Liver (tissue), 9 donors: ENCODE measurements around the gene SLC2A4. TPM values are rescaled to one million over a fixed set of nuclear protein-coding genes. Genes with fewer than 3 reads are reported as not detected.

ENCODE experiments used
- DNase-seq: peaks from one replicate; pipeline ENCODE4 v3.0.0-alpha.2; 2017; ENCODE audit warnings: low spot score
- H3K27ac ChIP-seq, 2 donors: one replicate each; pipeline ENCODE4 v1.7.0; 2013; ENCODE audit warnings: inconsistent platforms in 2 of 2, low read length in 2 of 2, control low read depth in 1 of 2, low read depth in 1 of 2, mild to moderate bottlenecking in 1 of 2
- H3K27me3 ChIP-seq, 4 donors: one replicate each; pipeline versions ENCODE4 v1.6.1 to v1.7.0; 2013; ENCODE audit warnings: low read length in 3 of 4, inconsistent platforms in 1 of 4, mild to moderate bottlenecking in 1 of 4, moderate library complexity in 1 of 4; ENCODE audit not compliant: control insufficient read depth in 4 of 4, insufficient read depth in 4 of 4
- H3K36me3 ChIP-seq, 4 donors: one replicate each; pipeline versions ENCODE4 v1.6.1 to v1.7.0; 2013; ENCODE audit warnings: low read length in 3 of 4, mild to moderate bottlenecking in 3 of 4, low read depth in 1 of 4, moderate library complexity in 1 of 4; ENCODE audit not compliant: control insufficient read depth in 4 of 4, insufficient read depth in 3 of 4
- H3K4me1 ChIP-seq, 4 donors: one replicate each; pipeline versions ENCODE4 v1.6.1 to v1.7.0; 2013; ENCODE audit warnings: low read length in 3 of 4, mild to moderate bottlenecking in 3 of 4, moderate library complexity in 1 of 4; ENCODE audit not compliant: control insufficient read depth in 4 of 4, insufficient read depth in 4 of 4
- H3K4me3 ChIP-seq, 3 donors: one replicate each; pipeline versions ENCODE4 v1.6.1 to v1.7.0; 2013; ENCODE audit warnings: low read length in 3 of 3, control low read depth in 1 of 3, low read depth in 1 of 3, mild to moderate bottlenecking in 1 of 3
- H3K9ac ChIP-seq, 2 donors: one replicate each; pipeline ENCODE4 v1.7.0; 2013; ENCODE audit warnings: low read length in 2 of 2, mild to moderate bottlenecking in 2 of 2, moderate library complexity in 2 of 2, control low read depth in 1 of 2, low read depth in 1 of 2
- H3K9me3 ChIP-seq, 4 donors: one replicate each; pipeline versions ENCODE4 v1.6.1 to v1.7.0; 2013; ENCODE audit warnings: low read length in 3 of 4; ENCODE audit not compliant: control insufficient read depth in 4 of 4
- EGR1 ChIP-seq, 2 donors: IDR thresholded peaks; 2 replicates each; pipeline ENCODE4 v1.6.1; 2016 to 2018; ENCODE audit warnings: antibody characterized with exemption in 2 of 2, low read depth in 2 of 2
- FOXA1 ChIP-seq: IDR thresholded peaks from 2 replicates; pipeline ENCODE4 v1.6.1; 2016; ENCODE audit warnings: antibody characterized with exemption
- FOXA2 ChIP-seq: IDR thresholded peaks from 2 replicates; pipeline ENCODE4 v1.6.1; 2016; ENCODE audit warnings: antibody characterized with exemption
- GABPA ChIP-seq, 2 donors: IDR thresholded peaks in 1 of 2; conservative IDR thresholded peaks in 1 of 2; 2 replicates each; pipeline ENCODE4 v1.6.1; 2016; ENCODE audit warnings: antibody characterized with exemption in 2 of 2, mild to moderate bottlenecking in 1 of 2, moderate library complexity in 1 of 2
- HNF4A ChIP-seq, 2 donors: conservative IDR thresholded peaks; 2 replicates each; pipeline ENCODE4 v1.6.1; 2016; ENCODE audit warnings: antibody characterized with exemption in 2 of 2, mild to moderate bottlenecking in 2 of 2
- HNF4G ChIP-seq: IDR thresholded peaks from 2 replicates; pipeline ENCODE4 v1.6.1; 2016; ENCODE audit warnings: antibody characterized with exemption
- JUND ChIP-seq, 2 donors: IDR thresholded peaks; 2 replicates each; pipeline ENCODE4 v1.6.1; 2016; ENCODE audit warnings: antibody characterized with exemption in 2 of 2
- NR2F2 ChIP-seq: IDR thresholded peaks from 2 replicates; pipeline ENCODE4 v1.6.1; 2016; ENCODE audit warnings: antibody characterized with exemption
- RAD21 ChIP-seq, 2 donors: IDR thresholded peaks; 2 replicates each; pipeline ENCODE4 v1.6.1; 2016; ENCODE audit warnings: antibody characterized with exemption in 2 of 2, mild to moderate bottlenecking in 2 of 2
- RXRA ChIP-seq, 2 donors: IDR thresholded peaks; 2 replicates each; pipeline ENCODE4 v1.6.1; 2017 to 2018; ENCODE audit warnings: antibody characterized with exemption in 2 of 2, mild to moderate bottlenecking in 1 of 2
- SP1 ChIP-seq: IDR thresholded peaks from 2 replicates; pipeline ENCODE4 v1.6.1; 2018; ENCODE audit warnings: antibody characterized with exemption, mild to moderate bottlenecking
- TAF1 ChIP-seq: conservative IDR thresholded peaks from 2 replicates; pipeline ENCODE4 v1.6.1; 2016; ENCODE audit warnings: antibody characterized with exemption, mild to moderate bottlenecking
- YY1 ChIP-seq: IDR thresholded peaks from 2 replicates; pipeline ENCODE4 v1.6.1; 2016; ENCODE audit warnings: antibody characterized with exemption, mild to moderate bottlenecking
- ZBTB33 ChIP-seq: IDR thresholded peaks from 2 replicates; pipeline ENCODE4 v1.6.1; 2016; ENCODE audit warnings: antibody characterized with exemption
- WGBS: extraction: QIAGEN DNeasy Blood & Tissue Kit; methylation state at CpG from one replicate; pipeline ENCODE4 v1.1.7; 2013; 5-methylcytosine and 5-hydroxymethylcytosine counted together
- polyA plus RNA-seq, 2 donors: library from polyadenylated mRNA; stranded (reverse) in 1 of 2; unstranded in 1 of 2; fragments of 200-250 nt in 1 of 2; fragments of >200 nt in 1 of 2; fragmentation: Nextera tagmentation in 1 of 2; extraction: Ambion mirVana in 1 of 2; gene quantifications; one replicate each; pipeline versions ENCODE4 v1.2.1 to v1.2.3, GENCODE V29; 2013 to 2015
- total RNA-seq, 2 donors: library from RNA; depleted of rRNA; stranded (reverse); fragments of >200 nt; gene quantifications; one replicate each; pipeline ENCODE4 v1.2.3, GENCODE V29; 2014
- TF ChIP-seq, protein P1 (sequence below): IDR thresholded peaks from 2 replicates; pipeline ENCODE4 v1.6.1; 2016; ENCODE audit warnings: antibody characterized with exemption, mild to moderate bottlenecking
- TF ChIP-seq, protein P2 (sequence below): IDR thresholded peaks from 2 replicates; pipeline ENCODE4 v1.6.1; 2016; ENCODE audit warnings: antibody characterized with exemption
- TF ChIP-seq, protein P3 (sequence below): IDR thresholded peaks from 2 replicates; pipeline ENCODE4 v1.6.1; 2016; ENCODE audit warnings: antibody characterized with exemption
- TF ChIP-seq, protein P4 (sequence below): fragments of 150-350 bp; IDR thresholded peaks from 2 replicates; pipeline ENCODE4 v1.5.1; 2017; ENCODE audit warnings: improper control_type of control experiment, low read depth, low read length; ENCODE audit not compliant: missing input control
- donor health status: healthy.
- donor health status: healthy.
- donor health status: healthy.
- donor health status: healthy.
- donor health status: healthy.

SLC2A4 gene
- total and polyA plus RNA-seq, 4 donors = 0.42 to 10.6 (median 1.6) TPM

GRCh38 chr17:7327501-7327900 lies 46.0 kb downstream of the SLC2A4 start:
- Histone ChIP-seq H3K9ac (no peak overlapping the region), H3K27me3 (no peaks in the 10 kb centered on the region), H3K36me3 (peaks cover 4 to 38% (median 16%) of the 10 kb centered on the region in 4 donors), H3K9me3 (no peaks in the 10 kb centered on the region), H3K4me1 (peaks cover 8 to 22% (median 15%) of the 10 kb centered on the region in 4 donors), H3K27ac (no peak overlapping the region), H3K4me3 (no peak overlapping the region)
- 97% methylated on average over 17 of the region's 17 CpGs for WGBS
- TF ChIP-seq FOXA2 (no peak), HNF4G (no peak), SP1 (no peak), TAF1 (no peak), YY1 (no peak), GABPA (IDR thresholded peaks at IDR 0.05 in 1 of 2, conservative IDR thresholded peaks at IDR 0.05 in 1 of 2) (no peak), NR2F2 (no peak), EGR1 (IDR thresholded peaks at IDR 0.05; ENCODE audit: low read depth in 2 of 2) (no peak), JUND (IDR thresholded peaks at IDR 0.05) (no peak), ZBTB33 (no peak), RXRA (IDR thresholded peaks at IDR 0.05) (no peak), HNF4A (conservative IDR thresholded peaks at IDR 0.05) (no peak), FOXA1 (no peak)
- TF ChIP-seq, protein P1, sequence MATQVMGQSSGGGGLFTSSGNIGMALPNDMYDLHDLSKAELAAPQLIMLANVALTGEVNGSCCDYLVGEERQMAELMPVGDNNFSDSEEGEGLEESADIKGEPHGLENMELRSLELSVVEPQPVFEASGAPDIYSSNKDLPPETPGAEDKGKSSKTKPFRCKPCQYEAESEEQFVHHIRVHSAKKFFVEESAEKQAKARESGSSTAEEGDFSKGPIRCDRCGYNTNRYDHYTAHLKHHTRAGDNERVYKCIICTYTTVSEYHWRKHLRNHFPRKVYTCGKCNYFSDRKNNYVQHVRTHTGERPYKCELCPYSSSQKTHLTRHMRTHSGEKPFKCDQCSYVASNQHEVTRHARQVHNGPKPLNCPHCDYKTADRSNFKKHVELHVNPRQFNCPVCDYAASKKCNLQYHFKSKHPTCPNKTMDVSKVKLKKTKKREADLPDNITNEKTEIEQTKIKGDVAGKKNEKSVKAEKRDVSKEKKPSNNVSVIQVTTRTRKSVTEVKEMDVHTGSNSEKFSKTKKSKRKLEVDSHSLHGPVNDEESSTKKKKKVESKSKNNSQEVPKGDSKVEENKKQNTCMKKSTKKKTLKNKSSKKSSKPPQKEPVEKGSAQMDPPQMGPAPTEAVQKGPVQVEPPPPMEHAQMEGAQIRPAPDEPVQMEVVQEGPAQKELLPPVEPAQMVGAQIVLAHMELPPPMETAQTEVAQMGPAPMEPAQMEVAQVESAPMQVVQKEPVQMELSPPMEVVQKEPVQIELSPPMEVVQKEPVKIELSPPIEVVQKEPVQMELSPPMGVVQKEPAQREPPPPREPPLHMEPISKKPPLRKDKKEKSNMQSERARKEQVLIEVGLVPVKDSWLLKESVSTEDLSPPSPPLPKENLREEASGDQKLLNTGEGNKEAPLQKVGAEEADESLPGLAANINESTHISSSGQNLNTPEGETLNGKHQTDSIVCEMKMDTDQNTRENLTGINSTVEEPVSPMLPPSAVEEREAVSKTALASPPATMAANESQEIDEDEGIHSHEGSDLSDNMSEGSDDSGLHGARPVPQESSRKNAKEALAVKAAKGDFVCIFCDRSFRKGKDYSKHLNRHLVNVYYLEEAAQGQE = no peak
- TF ChIP-seq, protein P2, sequence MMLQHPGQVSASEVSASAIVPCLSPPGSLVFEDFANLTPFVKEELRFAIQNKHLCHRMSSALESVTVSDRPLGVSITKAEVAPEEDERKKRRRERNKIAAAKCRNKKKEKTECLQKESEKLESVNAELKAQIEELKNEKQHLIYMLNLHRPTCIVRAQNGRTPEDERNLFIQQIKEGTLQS = no peak
- TF ChIP-seq, protein P3, sequence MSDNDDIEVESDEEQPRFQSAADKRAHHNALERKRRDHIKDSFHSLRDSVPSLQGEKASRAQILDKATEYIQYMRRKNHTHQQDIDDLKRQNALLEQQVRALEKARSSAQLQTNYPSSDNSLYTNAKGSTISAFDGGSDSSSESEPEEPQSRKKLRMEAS = no peak
- DNase-seq = no peak

DNA sequence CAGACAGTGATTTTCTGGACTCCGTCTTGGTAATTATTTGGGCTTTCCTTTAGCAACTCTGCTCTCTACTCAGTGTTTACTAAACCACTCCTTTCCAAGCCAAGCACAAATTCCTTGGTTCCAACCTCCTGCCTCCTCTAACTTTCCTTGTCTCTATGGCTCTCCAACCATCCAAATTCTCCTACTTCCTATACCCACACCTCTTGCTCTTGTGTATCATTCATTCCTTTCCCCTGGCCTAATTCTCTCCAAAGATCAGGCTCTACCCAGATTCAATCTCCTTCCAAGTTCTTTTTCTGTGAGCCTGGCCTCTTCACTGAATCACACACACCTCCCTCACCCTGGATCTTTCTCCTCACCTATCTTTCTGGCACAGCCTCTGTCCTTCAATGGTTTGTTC lies 46.5 kb downstream of the SLC2A4 start:
- WGBS = 88% methylated on average over 1 of the region's 1 CpG
- Histone ChIP-seq H3K9ac (no peak overlapping the region), H3K4me3 (no peak overlapping the region), H3K27me3 (no peaks in the 10 kb centered on the region), H3K9me3 (no peaks in the 10 kb centered on the region), H3K27ac (no peak overlapping the region), H3K4me1 (peaks cover 8 to 22% (median 15%) of the 10 kb centered on the region in 4 donors), H3K36me3 (peaks cover 4 to 32% (median 13%) of the 10 kb centered on the region in 4 donors)
- DNase-seq = no peak
- TF ChIP-seq YY1 = no peak
- TF ChIP-seq FOXA1 = no peak
- no peak for TF ChIP-seq NR2F2
- TF ChIP-seq ZBTB33 = no peak
- TF ChIP-seq RAD21 (IDR thresholded peaks at IDR 0.05) = no peak
- TF ChIP-seq FOXA2 = no peak
- TF ChIP-seq, protein P3 = no peak
- no peak for TF ChIP-seq JUND (IDR thresholded peaks at IDR 0.05)
- no peak for TF ChIP-seq TAF1
- TF ChIP-seq EGR1 (IDR thresholded peaks at IDR 0.05; ENCODE audit: low read depth in 2 of 2) = no peak
- no peak for TF ChIP-seq HNF4A (conservative IDR thresholded peaks at IDR 0.05)
- TF ChIP-seq, protein P4, sequence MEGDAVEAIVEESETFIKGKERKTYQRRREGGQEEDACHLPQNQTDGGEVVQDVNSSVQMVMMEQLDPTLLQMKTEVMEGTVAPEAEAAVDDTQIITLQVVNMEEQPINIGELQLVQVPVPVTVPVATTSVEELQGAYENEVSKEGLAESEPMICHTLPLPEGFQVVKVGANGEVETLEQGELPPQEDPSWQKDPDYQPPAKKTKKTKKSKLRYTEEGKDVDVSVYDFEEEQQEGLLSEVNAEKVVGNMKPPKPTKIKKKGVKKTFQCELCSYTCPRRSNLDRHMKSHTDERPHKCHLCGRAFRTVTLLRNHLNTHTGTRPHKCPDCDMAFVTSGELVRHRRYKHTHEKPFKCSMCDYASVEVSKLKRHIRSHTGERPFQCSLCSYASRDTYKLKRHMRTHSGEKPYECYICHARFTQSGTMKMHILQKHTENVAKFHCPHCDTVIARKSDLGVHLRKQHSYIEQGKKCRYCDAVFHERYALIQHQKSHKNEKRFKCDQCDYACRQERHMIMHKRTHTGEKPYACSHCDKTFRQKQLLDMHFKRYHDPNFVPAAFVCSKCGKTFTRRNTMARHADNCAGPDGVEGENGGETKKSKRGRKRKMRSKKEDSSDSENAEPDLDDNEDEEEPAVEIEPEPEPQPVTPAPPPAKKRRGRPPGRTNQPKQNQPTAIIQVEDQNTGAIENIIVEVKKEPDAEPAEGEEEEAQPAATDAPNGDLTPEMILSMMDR = no peak
- TF ChIP-seq SP1 = no peak
- no peak for TF ChIP-seq HNF4G
- TF ChIP-seq, protein P2 = no peak
- no peak for TF ChIP-seq GABPA (IDR thresholded peaks at IDR 0.05 in 1 of 2, conservative IDR thresholded peaks at IDR 0.05 in 1 of 2)
